K562 (cell line): ENCODE data around the gene KIAA1614. TPM values are rescaled to one million over a fixed set of nuclear protein-coding genes. Genes with fewer than 3 reads are reported as not detected.

Source experiments
- ATAC-seq: fragments of 200-7000 bp; cut with Tn5 transposase; 3 replicates; pipeline ENCODE4 v1.9.1; 2020; ENCODE audit warnings: moderate library complexity
- BruUV-seq: library from RNA; stranded (reverse); fragments of 400-500 nt; replicated peaks from 2 replicates; lab custom pipeline; 2021; lab: Mats Ljungman, UMichigan
- CTCF ChIA-PET: fragments of 300-600 bp; formaldehyde crosslinking; extraction: SDS; loops from one replicate; lab custom pipeline; 2021; ENCODE audit warnings: low intra/inter-chr PET ratio; lab: Yijun Ruan, JAX
- POLR2A ChIA-PET: fragments of 300-600, 350-650 bp; sonication (Branson Sonifier 250); formaldehyde crosslinking; extraction: SDS; loops from one replicate; lab custom pipeline; 2021; ENCODE audit warnings: antibody characterized with exemption, inconsistent platforms; lab: Yijun Ruan, JAX
- DNase-seq, 4 experiments: peaks; one replicate each; pipeline versions ENCODE4 v3.0.0 to v3.0.0-alpha.2; 2011 to 2018; ENCODE audit warnings: low spot score in 3 of 4, mixed read lengths in 3 of 4; ENCODE audit errors: extremely low read depth in 1 of 4
- FAIRE-seq: peaks from 2 replicates; lab custom pipeline; 2011; peaks lifted over from hg19 to GRCh38; lab: Jason Lieb, UNC
- H2AFZ ChIP-seq: 2 replicates; pipeline ENCODE4 v1.6.0; 2011; ENCODE audit warnings: low read depth, low read length, control low read depth, inconsistent platforms
- H3K27ac ChIP-seq: fragments of 200-600 bp; 3 replicates; pipeline ENCODE4 v1.8.0; 2011; ENCODE audit warnings: low read depth, mild to moderate bottlenecking, control low read depth, inconsistent platforms, low read length, moderate library complexity, mixed read lengths; ENCODE audit errors: extremely low read depth
- H3K27me3 ChIP-seq, 2 experiments: fragments of 300-600 bp in 1 of 2; 2 replicates in 1 of 2; 3 replicates in 1 of 2; pipeline versions ENCODE4 v1.6.0 to v1.8.0; 2011; ENCODE audit warnings: inconsistent platforms in 2 of 2, low read length in 2 of 2, mild to moderate bottlenecking in 1 of 2, mixed read lengths in 1 of 2, moderate library complexity in 1 of 2; ENCODE audit not compliant: control insufficient read depth in 2 of 2, insufficient read depth in 2 of 2
- H3K36me3 ChIP-seq: fragments of 300-600 bp; 3 replicates; pipeline ENCODE4 v1.8.0; 2011; ENCODE audit warnings: mild to moderate bottlenecking, low read length, inconsistent platforms; ENCODE audit not compliant: control insufficient read depth, insufficient read depth
- H3K4me1 ChIP-seq, 2 experiments: fragments of 200-600 bp in 1 of 2; replicated peaks in 1 of 2; 2 replicates in 1 of 2; 3 replicates in 1 of 2; pipeline versions ENCODE4 v1.5.1 to v1.8.0; 2011; ENCODE audit warnings: inconsistent platforms in 2 of 2, low read length in 2 of 2, mild to moderate bottlenecking in 1 of 2, mixed read lengths in 1 of 2, moderate library complexity in 1 of 2; ENCODE audit not compliant: control insufficient read depth in 2 of 2, insufficient read depth in 2 of 2
- H3K4me2 ChIP-seq: 2 replicates; pipeline ENCODE4 v1.6.1; 2011; ENCODE audit warnings: low read length, control low read depth, inconsistent platforms, mixed read lengths; ENCODE audit not compliant: insufficient read depth
- H3K4me3 ChIP-seq: fragments of 200-600 bp; sonication (generic), shearing (Covaris generic); 2 replicates; pipeline ENCODE4 v1.5.1; 2016; ENCODE audit warnings: control low read depth, inconsistent platforms
- H3K79me2 ChIP-seq: fragments of 200-600 bp; 3 replicates; pipeline ENCODE4 v1.8.0; 2011; ENCODE audit warnings: low read length, inconsistent platforms; ENCODE audit not compliant: control insufficient read depth, insufficient read depth
- H3K9ac ChIP-seq, 2 experiments: 2 replicates each; pipeline versions ENCODE4 v1.6.0 to v1.6.1; 2011; ENCODE audit warnings: low read depth in 2 of 2, low read length in 2 of 2, control low read depth in 1 of 2, inconsistent platforms in 1 of 2, mild to moderate bottlenecking in 1 of 2, mixed read lengths in 1 of 2; ENCODE audit not compliant: insufficient read depth in 1 of 2
- H3K9me1 ChIP-seq: one replicate; pipeline ENCODE4 v1.6.0; 2011; ENCODE audit warnings: inconsistent platforms, mild to moderate bottlenecking, low read length, moderate library complexity; ENCODE audit not compliant: control insufficient read depth, insufficient read depth
- H3K9me3 ChIP-seq: replicated peaks from 2 replicates; pipeline ENCODE4 v1.5.1; 2011; ENCODE audit warnings: low read depth, low read length, inconsistent platforms; ENCODE audit not compliant: control insufficient read depth, insufficient read depth
- H4K20me1 ChIP-seq: replicated peaks from 2 replicates; pipeline ENCODE4 v1.6.1; 2011; ENCODE audit warnings: low read length, inconsistent platforms, mixed read lengths; ENCODE audit not compliant: control insufficient read depth, insufficient read depth
- ADNP ChIP-seq: fragments of 200-800 bp; sonication (Bioruptor generic); IDR thresholded peaks from 2 replicates; pipeline ENCODE4 v1.6.1; 2016; ENCODE audit warnings: missing genetic modification characterization, missing compliant biosample characterization
- ATF6 ChIP-seq: sonication (generic); formaldehyde crosslinking; IDR thresholded peaks from 2 replicates; pipeline ENCODE4 v1.4.0; 2020; ENCODE audit warnings: mild to moderate bottlenecking, missing genetic modification reagents
- BRD9 ChIP-seq: fragments of 450-650 bp; IDR thresholded peaks from 2 replicates; pipeline ENCODE4 v1.6.1; 2018; ENCODE audit warnings: low read depth; ENCODE audit not compliant: partially characterized antibody
- CBX5 ChIP-seq: IDR thresholded peaks from 2 replicates; pipeline ENCODE4 v1.6.1; 2014; ENCODE audit warnings: low read depth, borderline replicate concordance
- GATA2 ChIP-seq: sonication (generic); formaldehyde crosslinking; IDR thresholded peaks from 2 replicates; pipeline ENCODE4 v1.4.0; 2020; ENCODE audit warnings: mild to moderate bottlenecking, missing genetic modification reagents
- HLTF ChIP-seq: fragments of 450-650 bp; IDR thresholded peaks from 2 replicates; pipeline ENCODE4 v1.6.1; 2016
- HNRNPLL ChIP-seq: fragments of 200-400 bp; formaldehyde crosslinking; IDR thresholded peaks from 2 replicates; pipeline ENCODE4 v1.6.1; 2017; ENCODE audit warnings: low read length, low read depth, mild to moderate bottlenecking; ENCODE audit not compliant: poor library complexity, severe bottlenecking
- TAL1 ChIP-seq: fragments of 450-650 bp; IDR thresholded peaks from 2 replicates; pipeline ENCODE4 v1.6.1; 2016; ENCODE audit warnings: mild to moderate bottlenecking
- TCF7 ChIP-seq: sonication (generic); IDR thresholded peaks from 2 replicates; pipeline ENCODE4 v1.6.1; 2016; ENCODE audit warnings: antibody characterized with exemption, borderline replicate concordance
- ZKSCAN1 ChIP-seq: fragments of 150-350 bp; IDR thresholded peaks from 2 replicates; pipeline ENCODE4 v1.6.1; 2016; ENCODE audit warnings: low read depth, low read length
- WGBS: fragments of 100-300 bp; shearing (Covaris generic); methylation state at CpG from one replicate; pipeline ENCODE4 v1.1.6; 2016; ENCODE audit warnings: low coverage, mixed read lengths; ENCODE audit not compliant: insufficient coverage; ENCODE audit errors: missing lambda C conversion rate; 5-methylcytosine and 5-hydroxymethylcytosine counted together
- in situ Hi-C: fragments of 300-500 bp; cut with MboI; formaldehyde crosslinking; loops from 4 replicates; pipeline ENCODE4 v1.15.0; 2018; ENCODE audit warnings: inconsistent platforms, mixed read lengths
- intact Hi-C: fragments of 100-400 bp; cut with micrococcal nuclease; formaldehyde crosslinking; loops from 2 replicates; pipeline ENCODE4 v1.14.2; 2022
- polyA plus RNA-seq, 8 experiments: library from polyadenylated mRNA; depleted of rRNA in 4 of 8; stranded (reverse) in 5 of 8; unstranded in 3 of 8; fragments of >200 nt; fragmentation: Nextera tagmentation in 2 of 8; fragmentation: Illumina TruSeq in 1 of 8; extraction: Ambion mirVana in 2 of 8; extraction: Trizol in 1 of 8; gene quantifications; 2 replicates each; pipeline versions ENCODE4 v1.2.1 to v1.2.3, GENCODE V29; 2011 to 2014; ENCODE audit warnings: inconsistent platforms in 1 of 8, missing spikeins in 1 of 8
- total RNA-seq, 7 experiments: library from RNA; depleted of rRNA in 6 of 7; stranded (reverse); fragments of >200 nt in 6 of 7; fragmentation: Illumina TruSeq in 2 of 7; extraction: Trizol in 2 of 7; gene quantifications; 2 replicates each; pipeline versions ENCODE4 v1.2.1 to v1.2.3, GENCODE V29; 2011 to 2021; ENCODE audit warnings: low replicate concordance in 1 of 7

The KIAA1614 gene
- total and polyA plus RNA-seq, 9 of the 15 experiments (the other 6 are each of a cell fraction or from before 2014, with no cell fraction given): 0.01 to 1.1 (median 0.15) TPM; not detected in 1

GRCh38 chr1:180887841-180888240 is 24.9 kb upstream of the KIAA1614 start:
- no TSS peak for BruUV-seq

More at GRCh38 chr1:180887841-180888240, 24.9 kb upstream of the KIAA1614 start:
- Histone ChIP-seq H3K4me1 (no peaks in the 10 kb centered on the region), H3K79me2 (no peaks in the 10 kb centered on the region)
- in situ Hi-C loops: no loop called here
- TF ChIP-seq TCF7 (no peak), HLTF (no peak), ZKSCAN1 (no peak), TAL1 (no peak), ADNP (tag) (no peak), GATA2 (CRISPR knock-in tag) (no peak), BRD9 (no peak), CBX5 (no peak), ATF6 (no peak), HNRNPLL (no peak)
- TF ChIP-seq, all 486 proteins: peak for 0
- no peak for DNase-seq
- Histone ChIP-seq H3K4me2 (no peak overlapping the region), H3K27me3 (no peaks in the 10 kb centered on the region), H3K4me3 (no peak overlapping the region), H3K27ac (no peak overlapping the region), H3K9me3 (no peaks in the 10 kb centered on the region), H2AFZ (no peak overlapping the region), H3K9me1 (no peaks in the 10 kb centered on the region), H3K36me3 (peaks cover 23% of the 10 kb centered on the region), H4K20me1 (no peaks in the 10 kb centered on the region), H3K9ac (no peak overlapping the region)
- WGBS: 89% methylated on average over 7 of the region's 7 CpGs
- FAIRE-seq: no peak
- intact Hi-C loops: no loop called here
- CTCF ChIA-PET: no interaction called here
- ATAC-seq: no peak
- POLR2A ChIA-PET: interaction anchor here (0.6 kb wide), 1 partner anchor 322 kb away, joined by 4 read pairs; no protein-coding TSS in a partner anchor
